HG02884 (cell line): ENCODE measurements around the gene FCGR1A.
"Not testable (repeated sequence)": the region's sequence is repeated elsewhere in the genome, so short reads cannot be mapped to it uniquely, and the experiment has no call there.

Experiments
- ATAC-seq: cut with Tn5 transposase; IDR thresholded peaks from one replicate; pipeline ENCODE4 v1.9.1; 2021; ENCODE audit warnings: mild to moderate bottlenecking, moderate library complexity; ENCODE audit not compliant: unreplicated experiment

FCGR1A gene

GRCh38 chr1:149831764-149832315 is 49.3 kb downstream of the FCGR1A start:
- ATAC-seq: not testable (repeated sequence)

- peak; percentile 67 for ATAC-seq
Observed at GRCh38 chr1:149832316-149833126, 50.0 kb downstream of the FCGR1A start.

GRCh38 chr1:149833144-149833543 is 50.6 kb downstream of the FCGR1A start:
- peak; percentile 16 for ATAC-seq

GRCh38 chr1:149841149-149841548 is 58.7 kb downstream of the FCGR1A start:
- ATAC-seq: not testable (repeated sequence)
